DOHH2 (cell line): ENCODE data around the gene LRIG3.

ENCODE experiments used
- H3F3A ChIP-seq: fragments of 200-600 bp; sonication (generic), shearing (Covaris generic); 2 replicates; pipeline ENCODE4 v1.6.0; 2016; ENCODE audit warnings: antibody characterized with exemption, mild to moderate bottlenecking; ENCODE audit not compliant: control insufficient read depth, insufficient read depth
- H3K27ac ChIP-seq: fragments of 200-600 bp; sonication (generic); 2 replicates; pipeline ENCODE4 v1.5.1; 2014; ENCODE audit warnings: low read depth, mild to moderate bottlenecking, low read length, moderate library complexity
- H3K27me3 ChIP-seq: fragments of 200-600 bp; sonication (generic); 2 replicates; pipeline ENCODE4 v1.6.1; 2014; ENCODE audit warnings: mild to moderate bottlenecking, low read length, mixed read lengths; ENCODE audit not compliant: control insufficient read depth
- H3K36me3 ChIP-seq: fragments of 200-600 bp; sonication (generic); 2 replicates; pipeline ENCODE4 v1.6.1; 2014; ENCODE audit warnings: mild to moderate bottlenecking, low read length, moderate library complexity, mixed read lengths; ENCODE audit not compliant: control insufficient read depth
- H3K4me1 ChIP-seq: fragments of 200-600 bp; sonication (generic); 2 replicates; pipeline ENCODE4 v1.6.1; 2014; ENCODE audit warnings: mild to moderate bottlenecking, low read length, mixed read lengths; ENCODE audit not compliant: control insufficient read depth
- H3K4me2 ChIP-seq: fragments of 200-600 bp; sonication (generic); 2 replicates; pipeline ENCODE4 v1.6.0; 2014; ENCODE audit warnings: mild to moderate bottlenecking, low read length, moderate library complexity
- H3K4me3 ChIP-seq: fragments of 200-600 bp; sonication (generic); 2 replicates; pipeline ENCODE4 v1.5.1; 2014; ENCODE audit warnings: mild to moderate bottlenecking, low read length, mixed read lengths
- H3K79me2 ChIP-seq: fragments of 200-600 bp; sonication (generic); 2 replicates; pipeline ENCODE4 v1.6.1; 2014; ENCODE audit warnings: mild to moderate bottlenecking, low read length, mixed read lengths; ENCODE audit not compliant: control insufficient read depth
- H3K9me2 ChIP-seq: fragments of 200-600 bp; sonication (generic); replicated peaks from 2 replicates; pipeline ENCODE4 v1.6.1; 2014; ENCODE audit warnings: mild to moderate bottlenecking, low read length, mixed read lengths; ENCODE audit not compliant: control insufficient read depth
- H3K9me3 ChIP-seq: fragments of 200-600 bp; sonication (generic); 2 replicates; pipeline ENCODE4 v1.6.1; 2014; ENCODE audit warnings: antibody characterized with exemption, low read length, mixed read lengths; ENCODE audit not compliant: control insufficient read depth, insufficient read depth
- H4K20me1 ChIP-seq: fragments of 200-600 bp; sonication (generic); 2 replicates; pipeline ENCODE4 v1.6.0; 2014; ENCODE audit warnings: low read depth, mild to moderate bottlenecking, antibody characterized with exemption, low read length, moderate library complexity; ENCODE audit not compliant: control insufficient read depth, insufficient read depth
- EZH2phosphoT487 ChIP-seq: fragments of 200-600 bp; sonication (generic); IDR thresholded peaks from 2 replicates; pipeline ENCODE4 v1.6.1; 2017; ENCODE audit warnings: borderline replicate concordance, mild to moderate bottlenecking, antibody characterized with exemption, low read length, moderate library complexity, mixed read lengths
- TF ChIP-seq, protein P1 (sequence below): fragments of 200-600 bp; sonication (generic); IDR thresholded peaks from one replicate; pipeline ENCODE4 v1.5.1; 2014; ENCODE audit warnings: antibody characterized with exemption, mild to moderate bottlenecking, low read depth, low read length; ENCODE audit not compliant: poor library complexity, severe bottlenecking

LRIG3 gene

DNA sequence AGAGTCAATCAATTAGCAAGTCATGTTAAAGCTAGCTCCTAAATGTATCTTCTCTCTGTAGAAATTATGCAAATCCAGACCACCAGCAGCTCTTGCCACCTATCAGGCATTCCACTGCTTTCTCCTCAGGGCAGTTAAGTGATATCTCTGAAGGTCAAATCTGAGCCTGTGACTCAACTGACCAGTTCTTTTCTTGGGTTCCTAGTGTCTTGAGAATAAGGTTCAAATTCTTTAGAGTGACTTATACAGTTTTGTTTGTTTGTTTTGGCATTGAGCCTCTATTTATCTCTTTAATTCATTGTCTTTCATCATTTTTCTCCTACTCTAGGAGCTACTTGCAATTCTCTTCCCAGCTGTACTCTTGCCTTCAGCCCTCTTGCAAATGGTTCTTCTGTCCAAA, 2.5 kb upstream of the LRIG3 start:
- H3K4me3 ChIP-seq: no peak overlapping the region
- no peak overlapping the region for H3K27ac ChIP-seq
- peaks cover 6% of the 10 kb centered on the region; the same call in 1 of the 2 replicates for H3K9me3 ChIP-seq
- H3K9me2 ChIP-seq: no peaks in the 10 kb centered on the region
- no peaks in the 10 kb centered on the region for H3K79me2 ChIP-seq
- no peaks in the 10 kb centered on the region for H3K36me3 ChIP-seq
- no peak for TF ChIP-seq EZH2phosphoT487
- TF ChIP-seq, protein P1, sequence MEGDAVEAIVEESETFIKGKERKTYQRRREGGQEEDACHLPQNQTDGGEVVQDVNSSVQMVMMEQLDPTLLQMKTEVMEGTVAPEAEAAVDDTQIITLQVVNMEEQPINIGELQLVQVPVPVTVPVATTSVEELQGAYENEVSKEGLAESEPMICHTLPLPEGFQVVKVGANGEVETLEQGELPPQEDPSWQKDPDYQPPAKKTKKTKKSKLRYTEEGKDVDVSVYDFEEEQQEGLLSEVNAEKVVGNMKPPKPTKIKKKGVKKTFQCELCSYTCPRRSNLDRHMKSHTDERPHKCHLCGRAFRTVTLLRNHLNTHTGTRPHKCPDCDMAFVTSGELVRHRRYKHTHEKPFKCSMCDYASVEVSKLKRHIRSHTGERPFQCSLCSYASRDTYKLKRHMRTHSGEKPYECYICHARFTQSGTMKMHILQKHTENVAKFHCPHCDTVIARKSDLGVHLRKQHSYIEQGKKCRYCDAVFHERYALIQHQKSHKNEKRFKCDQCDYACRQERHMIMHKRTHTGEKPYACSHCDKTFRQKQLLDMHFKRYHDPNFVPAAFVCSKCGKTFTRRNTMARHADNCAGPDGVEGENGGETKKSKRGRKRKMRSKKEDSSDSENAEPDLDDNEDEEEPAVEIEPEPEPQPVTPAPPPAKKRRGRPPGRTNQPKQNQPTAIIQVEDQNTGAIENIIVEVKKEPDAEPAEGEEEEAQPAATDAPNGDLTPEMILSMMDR: no peak
- no peaks in the 10 kb centered on the region for H3F3A ChIP-seq
- H3K4me2 ChIP-seq: no peak overlapping the region
- H4K20me1 ChIP-seq: no peaks in the 10 kb centered on the region
- no peaks in the 10 kb centered on the region for H3K4me1 ChIP-seq
- no peaks in the 10 kb centered on the region for H3K27me3 ChIP-seq

GRCh38 chr12:58920961-58921861, 907 bp upstream of the LRIG3 start:
- no peaks in the 10 kb centered on the region for H3K27me3 ChIP-seq
- no peak overlapping the region for H3K4me3 ChIP-seq
- H3K79me2 ChIP-seq: no peaks in the 10 kb centered on the region
- H3K9me2 ChIP-seq: no peaks in the 10 kb centered on the region
- no peak overlapping the region for H3K27ac ChIP-seq
- H3K9me3 ChIP-seq: peaks cover 6% of the 10 kb centered on the region; the same call in 1 of the 2 replicates
- TF ChIP-seq, protein P1: no peak
- TF ChIP-seq EZH2phosphoT487: no peak
- no peaks in the 10 kb centered on the region for H3K36me3 ChIP-seq
- no peaks in the 10 kb centered on the region for H3K4me1 ChIP-seq
- no peaks in the 10 kb centered on the region for H4K20me1 ChIP-seq
- H3K4me2 ChIP-seq: no peak overlapping the region
- no peaks in the 10 kb centered on the region for H3F3A ChIP-seq

- TF ChIP-seq EZH2phosphoT487: no peak
- TF ChIP-seq, protein P1: no peak
- Histone ChIP-seq H3K79me2 (no peaks in the 10 kb centered on the region), H3K4me2 (no peak overlapping the region), H3K27me3 (no peaks in the 10 kb centered on the region), H3K4me3 (no peak overlapping the region), H3K4me1 (no peaks in the 10 kb centered on the region), H3K9me2 (no peaks in the 10 kb centered on the region), H3F3A (no peaks in the 10 kb centered on the region), H3K27ac (no peak overlapping the region), H3K9me3 (peaks cover 6% of the 10 kb centered on the region; the same call in 1 of the 2 replicates), H3K36me3 (no peaks in the 10 kb centered on the region), H4K20me1 (no peaks in the 10 kb centered on the region)
Measured at GRCh38 chr12:58919231-58920101, 838 bp downstream of the LRIG3 start.
